Omental fat pad (tissue), 4 donors: Measurements from ENCODE around the gene VSIG1. TPM values are rescaled to one million over a fixed set of nuclear protein-coding genes. Genes with fewer than 3 reads are reported as not detected.

Source experiments
- ATAC-seq: fragments of 150-250 bp; one replicate; pipeline ENCODE4 v1.9.1; 2016; ENCODE audit warnings: mild to moderate bottlenecking, moderate library complexity; ENCODE audit not compliant: low FRiP score
- DNase-seq: peaks from one replicate; pipeline ENCODE4 v3.0.0-alpha.2; 2019; ENCODE audit warnings: low spot score
- total RNA-seq, 4 donors: library from RNA; depleted of rRNA; stranded (reverse); fragments of >200 nt; gene quantifications; one replicate each; pipeline ENCODE4 v1.1.0, GENCODE V29; 2016
- TF ChIP-seq, protein P1 (sequence below), 3 donors: fragments of 450-650 bp; IDR thresholded peaks; one replicate each; pipeline ENCODE4 v1.5.1; 2016 to 2017; ENCODE audit warnings: antibody characterized with exemption in 3 of 3, mild to moderate bottlenecking in 3 of 3, moderate library complexity in 2 of 3

The VSIG1 gene
- total RNA-seq, 4 donors from 2014 or later, result 0.19 TPM; not detected in 3

DNA sequence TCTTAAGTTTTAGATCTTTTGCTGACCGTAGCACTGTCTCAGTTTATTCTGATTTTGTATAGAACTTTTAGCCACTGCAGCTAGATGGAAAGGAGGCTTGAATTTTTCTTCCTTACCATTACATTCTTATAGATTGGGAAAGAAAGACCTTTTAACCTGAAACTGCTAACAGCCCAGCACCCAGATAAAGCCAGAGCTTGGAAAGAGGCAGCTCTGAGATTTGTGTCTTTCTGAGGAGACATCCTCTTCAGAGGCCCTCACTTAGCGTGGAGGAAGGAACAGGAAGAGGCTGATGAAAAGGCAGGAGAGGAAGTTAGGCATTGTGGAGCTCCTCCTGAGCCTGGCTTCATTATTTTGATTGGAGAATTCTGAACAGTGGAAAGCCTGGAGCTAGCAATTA lies 81.8 kb downstream of the VSIG1 start:
- DNase-seq (no peak), ATAC-seq (no peak)
- TF ChIP-seq, protein P1, sequence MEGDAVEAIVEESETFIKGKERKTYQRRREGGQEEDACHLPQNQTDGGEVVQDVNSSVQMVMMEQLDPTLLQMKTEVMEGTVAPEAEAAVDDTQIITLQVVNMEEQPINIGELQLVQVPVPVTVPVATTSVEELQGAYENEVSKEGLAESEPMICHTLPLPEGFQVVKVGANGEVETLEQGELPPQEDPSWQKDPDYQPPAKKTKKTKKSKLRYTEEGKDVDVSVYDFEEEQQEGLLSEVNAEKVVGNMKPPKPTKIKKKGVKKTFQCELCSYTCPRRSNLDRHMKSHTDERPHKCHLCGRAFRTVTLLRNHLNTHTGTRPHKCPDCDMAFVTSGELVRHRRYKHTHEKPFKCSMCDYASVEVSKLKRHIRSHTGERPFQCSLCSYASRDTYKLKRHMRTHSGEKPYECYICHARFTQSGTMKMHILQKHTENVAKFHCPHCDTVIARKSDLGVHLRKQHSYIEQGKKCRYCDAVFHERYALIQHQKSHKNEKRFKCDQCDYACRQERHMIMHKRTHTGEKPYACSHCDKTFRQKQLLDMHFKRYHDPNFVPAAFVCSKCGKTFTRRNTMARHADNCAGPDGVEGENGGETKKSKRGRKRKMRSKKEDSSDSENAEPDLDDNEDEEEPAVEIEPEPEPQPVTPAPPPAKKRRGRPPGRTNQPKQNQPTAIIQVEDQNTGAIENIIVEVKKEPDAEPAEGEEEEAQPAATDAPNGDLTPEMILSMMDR (IDR thresholded peaks at IDR 0.05), result no peak

DNA sequence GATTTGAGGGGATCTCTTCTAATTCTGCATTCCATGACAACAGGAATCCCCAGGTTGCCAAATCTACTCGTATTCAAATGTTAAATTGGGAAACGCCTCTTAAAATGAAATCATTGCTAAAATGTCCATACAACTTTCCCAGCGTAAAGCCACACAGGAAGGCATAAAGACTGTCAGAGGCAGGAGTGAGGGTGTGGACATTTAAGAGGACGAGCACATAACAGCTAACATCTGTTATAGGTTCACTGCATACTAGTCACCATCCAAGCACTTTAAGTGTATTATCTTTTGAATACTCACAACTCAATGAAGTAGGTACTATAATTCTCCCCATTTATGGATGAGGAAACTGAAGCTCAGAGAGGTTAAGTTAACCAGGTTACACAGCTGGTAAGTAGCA lies 82.3 kb downstream of the VSIG1 start:
- ATAC-seq (no peak), DNase-seq (no peak)
- TF ChIP-seq, protein P1 (IDR thresholded peaks at IDR 0.05), result no peak

Other genes with a start within 250 kb of the VSIG1 start
- gene MID2, start 219.2 kb upstream of the VSIG1 start, total RNA-seq, result 10 to 100 TPM; 18.7 to 37.9 (median 26.5) TPM
- gene TEX13B, start 62.7 kb upstream of the VSIG1 start, total RNA-seq, result not detected
- gene PSMD10, start 46.5 kb downstream of the VSIG1 start, total RNA-seq, result 10 to 100 TPM; 23.3 to 39.9 (median 28.2) TPM
- gene ATG4A, start 46.7 kb downstream of the VSIG1 start, total RNA-seq, result 10 to 100 TPM in 2 of 4 donors, 1 to 10 TPM in 2; 8.8 to 15.4 (median 10.8) TPM